Smooth muscle cell (in vitro differentiated cells): Measurements from ENCODE around the gene PRKCH. TPM values are rescaled to one million over a fixed set of nuclear protein-coding genes. Genes with fewer than 3 reads are reported as not detected.

Experiments used
- DNase-seq: peaks from one replicate; lab custom pipeline; 2025; ENCODE audit not compliant: unreplicated experiment; lab: John Stamatoyannopoulos, UW
- H2AFZ ChIP-seq: fragments of 200-600 bp; sonication (generic); 2 replicates; pipeline ENCODE4 v1.6.0; 2016; ENCODE audit warnings: antibody characterized with exemption, low read depth, mild to moderate bottlenecking
- H3F3A ChIP-seq: fragments of 200-600 bp; sonication (generic); 2 replicates; pipeline ENCODE4 v1.6.0; 2017; ENCODE audit warnings: antibody characterized with exemption, low read depth
- H3K27ac ChIP-seq: fragments of 200-600 bp; sonication (generic); 2 replicates; pipeline ENCODE4 v1.5.1; 2016; ENCODE audit warnings: low read depth, mild to moderate bottlenecking
- H3K27me3 ChIP-seq: fragments of 200-600 bp; sonication (generic); 2 replicates; pipeline ENCODE4 v1.6.1; 2016; ENCODE audit warnings: low read depth, mild to moderate bottlenecking
- H3K36me3 ChIP-seq: fragments of 200-600 bp; sonication (generic); 2 replicates; pipeline ENCODE4 v1.5.1; 2016; ENCODE audit warnings: low read depth
- H3K4me1 ChIP-seq: fragments of 200-600 bp; sonication (generic); 2 replicates; pipeline ENCODE4 v1.5.1; 2016; ENCODE audit warnings: low read depth
- H3K4me2 ChIP-seq: fragments of 200-600 bp; sonication (generic); 2 replicates; pipeline ENCODE4 v1.6.0; 2016; ENCODE audit warnings: mild to moderate bottlenecking
- H3K4me3 ChIP-seq: fragments of 200-600 bp; sonication (generic); 2 replicates; pipeline ENCODE4 v1.5.1; 2016; ENCODE audit warnings: mild to moderate bottlenecking
- H3K79me2 ChIP-seq: fragments of 200-600 bp; sonication (generic); 2 replicates; pipeline ENCODE4 v1.6.0; 2016; ENCODE audit warnings: low read depth, mild to moderate bottlenecking
- H3K9ac ChIP-seq: fragments of 200-600 bp; sonication (generic); 2 replicates; pipeline ENCODE4 v1.6.0; 2016; ENCODE audit warnings: low read depth
- H3K9me3 ChIP-seq: fragments of 200-600 bp; sonication (generic); replicated peaks from 2 replicates; pipeline ENCODE4 v1.5.1; 2016; ENCODE audit warnings: low read depth
- H4K20me1 ChIP-seq: fragments of 200-600 bp; sonication (generic); 2 replicates; pipeline ENCODE4 v1.6.0; 2016; ENCODE audit warnings: low read depth
- WGBS: methylation state at CpG from one replicate; pipeline ENCODE4 v1.1.7; 2016; ENCODE audit warnings: low lambda C conversion rate; 5-methylcytosine and 5-hydroxymethylcytosine counted together
- polyA plus RNA-seq: library from polyadenylated mRNA; unstranded; fragments of >200 nt; fragmentation: Nextera tagmentation; extraction: Ambion mirVana; gene quantifications from 2 replicates; pipeline ENCODE4 v1.2.1, GENCODE V29; 2016
- total RNA-seq: library from RNA; depleted of rRNA; stranded (reverse); fragments of >200 nt; gene quantifications from 2 replicates; pipeline ENCODE4 v1.2.3, GENCODE V29; 2014
- TF ChIP-seq, protein P1 (sequence below): fragments of 200-600 bp; sonication (generic); IDR thresholded peaks from 2 replicates; pipeline ENCODE4 v1.5.1; 2017; ENCODE audit warnings: borderline replicate concordance, mild to moderate bottlenecking, antibody characterized with exemption; ENCODE audit not compliant: insufficient read depth, poor library complexity, severe bottlenecking

The PRKCH gene
- total and polyA plus RNA-seq, 2 experiments from 2014 or later = 1.5 to 7.6 TPM

- no peak overlapping the region for H3K4me2 ChIP-seq
- no peaks in the 10 kb centered on the region for H3K79me2 ChIP-seq
- TF ChIP-seq, protein P1, sequence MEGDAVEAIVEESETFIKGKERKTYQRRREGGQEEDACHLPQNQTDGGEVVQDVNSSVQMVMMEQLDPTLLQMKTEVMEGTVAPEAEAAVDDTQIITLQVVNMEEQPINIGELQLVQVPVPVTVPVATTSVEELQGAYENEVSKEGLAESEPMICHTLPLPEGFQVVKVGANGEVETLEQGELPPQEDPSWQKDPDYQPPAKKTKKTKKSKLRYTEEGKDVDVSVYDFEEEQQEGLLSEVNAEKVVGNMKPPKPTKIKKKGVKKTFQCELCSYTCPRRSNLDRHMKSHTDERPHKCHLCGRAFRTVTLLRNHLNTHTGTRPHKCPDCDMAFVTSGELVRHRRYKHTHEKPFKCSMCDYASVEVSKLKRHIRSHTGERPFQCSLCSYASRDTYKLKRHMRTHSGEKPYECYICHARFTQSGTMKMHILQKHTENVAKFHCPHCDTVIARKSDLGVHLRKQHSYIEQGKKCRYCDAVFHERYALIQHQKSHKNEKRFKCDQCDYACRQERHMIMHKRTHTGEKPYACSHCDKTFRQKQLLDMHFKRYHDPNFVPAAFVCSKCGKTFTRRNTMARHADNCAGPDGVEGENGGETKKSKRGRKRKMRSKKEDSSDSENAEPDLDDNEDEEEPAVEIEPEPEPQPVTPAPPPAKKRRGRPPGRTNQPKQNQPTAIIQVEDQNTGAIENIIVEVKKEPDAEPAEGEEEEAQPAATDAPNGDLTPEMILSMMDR = no peak
- no peak for DNase-seq
- no peaks in the 10 kb centered on the region for H3K4me1 ChIP-seq
- no peaks in the 10 kb centered on the region for H4K20me1 ChIP-seq
- H3K27ac ChIP-seq = no peak overlapping the region
- H2AFZ ChIP-seq = no peak overlapping the region
- H3K9ac ChIP-seq = no peak overlapping the region
- H3K27me3 ChIP-seq = no peaks in the 10 kb centered on the region
- H3K9me3 ChIP-seq = no peaks in the 10 kb centered on the region
- WGBS = 97% methylated on average over 2 of the region's 2 CpGs
- no peaks in the 10 kb centered on the region for H3K36me3 ChIP-seq
- no peak overlapping the region for H3K4me3 ChIP-seq
- H3F3A ChIP-seq = no peaks in the 10 kb centered on the region
Measured at GRCh38 chr14:61416591-61416990, 95.2 kb downstream of the PRKCH start.

- H3K36me3 ChIP-seq = no peaks in the 10 kb centered on the region
- 93% methylated on average over 4 of the region's 4 CpGs for WGBS
Measured at GRCh38 chr14:61417141-61417540, 95.8 kb downstream of the PRKCH start.

DNA sequence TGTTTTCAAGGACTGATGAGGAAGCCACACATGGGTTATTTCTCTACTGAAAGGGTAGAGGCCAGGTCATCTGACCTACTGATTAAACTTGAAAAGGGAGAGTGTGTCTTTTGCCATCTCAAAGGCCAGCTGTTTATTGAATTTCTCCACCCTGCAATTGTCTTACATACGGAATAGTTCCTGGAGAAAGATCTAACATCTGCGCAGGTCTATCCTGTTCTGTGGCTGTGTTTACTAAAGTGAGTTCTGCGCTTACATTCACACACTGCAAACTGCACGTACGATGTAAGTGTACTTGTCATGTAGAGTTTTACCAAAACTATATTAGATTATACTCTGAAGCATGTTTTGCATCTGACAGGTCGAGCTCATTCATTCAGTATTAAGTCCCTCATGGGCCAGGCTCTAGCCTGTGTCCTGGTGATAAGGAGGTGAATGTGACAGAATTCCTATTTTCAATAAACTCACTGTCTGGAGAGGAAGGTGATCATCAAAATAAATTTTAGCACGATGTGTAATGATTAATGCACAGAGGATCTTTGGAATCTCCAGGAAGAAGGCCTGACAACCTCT, 96.6 kb downstream of the PRKCH start:
- WGBS = 92% methylated on average over 7 of the region's 7 CpGs
- H3K4me3 ChIP-seq = no peak overlapping the region

More at GRCh38 chr14:61417141-61417540, 95.8 kb downstream of the PRKCH start:
- Histone ChIP-seq H3K9ac (no peak overlapping the region), H3K4me1 (no peaks in the 10 kb centered on the region), H2AFZ (no peak overlapping the region), H3K4me2 (no peak overlapping the region), H3F3A (no peaks in the 10 kb centered on the region), H3K79me2 (no peaks in the 10 kb centered on the region), H3K27ac (no peak overlapping the region), H3K27me3 (no peaks in the 10 kb centered on the region), H4K20me1 (no peaks in the 10 kb centered on the region), H3K4me3 (no peak overlapping the region), H3K9me3 (no peaks in the 10 kb centered on the region)
- DNase-seq = no peak
- TF ChIP-seq, protein P1 = no peak

More for the DNA sequence above, 96.6 kb downstream of the PRKCH start:
- Histone ChIP-seq H3K4me1 (no peaks in the 10 kb centered on the region), H3K79me2 (no peaks in the 10 kb centered on the region), H4K20me1 (no peaks in the 10 kb centered on the region), H3K9ac (no peak overlapping the region), H3F3A (no peaks in the 10 kb centered on the region), H3K27ac (no peak overlapping the region), H2AFZ (no peak overlapping the region), H3K4me2 (no peak overlapping the region), H3K9me3 (no peaks in the 10 kb centered on the region), H3K36me3 (no peaks in the 10 kb centered on the region), H3K27me3 (no peaks in the 10 kb centered on the region)
- no peak for DNase-seq
- TF ChIP-seq, protein P1 = no peak
